K562 (cell line): ENCODE results near the gene ALG8. TPM values are rescaled to one million over a fixed set of nuclear protein-coding genes. Genes with fewer than 3 reads are reported as not detected.
A peak's percentile ranks its signal among the peaks of the same experiment; 100 is the strongest.

Experiments
- ATAC-seq: fragments of 200-7000 bp; cut with Tn5 transposase; 3 replicates; pipeline ENCODE4 v1.9.1; 2020; ENCODE audit warnings: moderate library complexity
- BruUV-seq: library from RNA; stranded (reverse); fragments of 400-500 nt; replicated peaks from 2 replicates; lab custom pipeline; 2021; lab: Mats Ljungman, UMichigan
- CTCF ChIA-PET: fragments of 300-600 bp; formaldehyde crosslinking; extraction: SDS; loops from one replicate; lab custom pipeline; 2021; ENCODE audit warnings: low intra/inter-chr PET ratio; lab: Yijun Ruan, JAX
- POLR2A ChIA-PET: fragments of 300-600, 350-650 bp; sonication (Branson Sonifier 250); formaldehyde crosslinking; extraction: SDS; loops from one replicate; lab custom pipeline; 2021; ENCODE audit warnings: antibody characterized with exemption, inconsistent platforms; lab: Yijun Ruan, JAX
- DNase-seq, 4 experiments: peaks; one replicate each; pipeline versions ENCODE4 v3.0.0 to v3.0.0-alpha.2; 2011 to 2018; ENCODE audit warnings: low spot score in 3 of 4, mixed read lengths in 3 of 4; ENCODE audit errors: extremely low read depth in 1 of 4
- FAIRE-seq: peaks from 2 replicates; lab custom pipeline; 2011; peaks lifted over from hg19 to GRCh38; lab: Jason Lieb, UNC
- H2AFZ ChIP-seq: 2 replicates; pipeline ENCODE4 v1.6.0; 2011; ENCODE audit warnings: low read depth, low read length, control low read depth, inconsistent platforms
- H3K27ac ChIP-seq: fragments of 200-600 bp; 3 replicates; pipeline ENCODE4 v1.8.0; 2011; ENCODE audit warnings: low read depth, mild to moderate bottlenecking, control low read depth, inconsistent platforms, low read length, moderate library complexity, mixed read lengths; ENCODE audit errors: extremely low read depth
- H3K27me3 ChIP-seq, 2 experiments: fragments of 300-600 bp in 1 of 2; 2 replicates in 1 of 2; 3 replicates in 1 of 2; pipeline versions ENCODE4 v1.6.0 to v1.8.0; 2011; ENCODE audit warnings: inconsistent platforms in 2 of 2, low read length in 2 of 2, mild to moderate bottlenecking in 1 of 2, mixed read lengths in 1 of 2, moderate library complexity in 1 of 2; ENCODE audit not compliant: control insufficient read depth in 2 of 2, insufficient read depth in 2 of 2
- H3K36me3 ChIP-seq: fragments of 300-600 bp; 3 replicates; pipeline ENCODE4 v1.8.0; 2011; ENCODE audit warnings: mild to moderate bottlenecking, low read length, inconsistent platforms; ENCODE audit not compliant: control insufficient read depth, insufficient read depth
- H3K4me1 ChIP-seq, 2 experiments: fragments of 200-600 bp in 1 of 2; replicated peaks in 1 of 2; 2 replicates in 1 of 2; 3 replicates in 1 of 2; pipeline versions ENCODE4 v1.5.1 to v1.8.0; 2011; ENCODE audit warnings: inconsistent platforms in 2 of 2, low read length in 2 of 2, mild to moderate bottlenecking in 1 of 2, mixed read lengths in 1 of 2, moderate library complexity in 1 of 2; ENCODE audit not compliant: control insufficient read depth in 2 of 2, insufficient read depth in 2 of 2
- H3K4me2 ChIP-seq: 2 replicates; pipeline ENCODE4 v1.6.1; 2011; ENCODE audit warnings: low read length, control low read depth, inconsistent platforms, mixed read lengths; ENCODE audit not compliant: insufficient read depth
- H3K4me3 ChIP-seq: fragments of 200-600 bp; sonication (generic), shearing (Covaris generic); 2 replicates; pipeline ENCODE4 v1.5.1; 2016; ENCODE audit warnings: control low read depth, inconsistent platforms
- H3K79me2 ChIP-seq: fragments of 200-600 bp; 3 replicates; pipeline ENCODE4 v1.8.0; 2011; ENCODE audit warnings: low read length, inconsistent platforms; ENCODE audit not compliant: control insufficient read depth, insufficient read depth
- H3K9ac ChIP-seq, 2 experiments: 2 replicates each; pipeline versions ENCODE4 v1.6.0 to v1.6.1; 2011; ENCODE audit warnings: low read depth in 2 of 2, low read length in 2 of 2, control low read depth in 1 of 2, inconsistent platforms in 1 of 2, mild to moderate bottlenecking in 1 of 2, mixed read lengths in 1 of 2; ENCODE audit not compliant: insufficient read depth in 1 of 2
- H3K9me1 ChIP-seq: one replicate; pipeline ENCODE4 v1.6.0; 2011; ENCODE audit warnings: inconsistent platforms, mild to moderate bottlenecking, low read length, moderate library complexity; ENCODE audit not compliant: control insufficient read depth, insufficient read depth
- H3K9me3 ChIP-seq: replicated peaks from 2 replicates; pipeline ENCODE4 v1.5.1; 2011; ENCODE audit warnings: low read depth, low read length, inconsistent platforms; ENCODE audit not compliant: control insufficient read depth, insufficient read depth
- H4K20me1 ChIP-seq: replicated peaks from 2 replicates; pipeline ENCODE4 v1.6.1; 2011; ENCODE audit warnings: low read length, inconsistent platforms, mixed read lengths; ENCODE audit not compliant: control insufficient read depth, insufficient read depth
- ARID2 ChIP-seq: fragments of 450-650 bp; IDR thresholded peaks from 2 replicates; pipeline ENCODE4 v1.6.1; 2017; ENCODE audit warnings: antibody characterized with exemption, mild to moderate bottlenecking
- ATF7 ChIP-seq: fragments of 450-650 bp; IDR thresholded peaks from 2 replicates; pipeline ENCODE4 v1.7.1; 2014; ENCODE audit warnings: mild to moderate bottlenecking, moderate library complexity
- ESRRA ChIP-seq: fragments of 450-650 bp; IDR thresholded peaks from 2 replicates; pipeline ENCODE4 v1.6.1; 2014; ENCODE audit warnings: low read depth, mild to moderate bottlenecking, moderate library complexity, borderline replicate concordance
- SPI1 ChIP-seq: IDR thresholded peaks from 2 replicates; pipeline ENCODE4 v1.6.1; 2011; ENCODE audit warnings: low read depth, low read length, control low read depth, borderline replicate concordance
- ZNF444 ChIP-seq: fragments of 250-450 bp; sonication (Bioruptor Pico); IDR thresholded peaks from 2 replicates; pipeline ENCODE4 v1.4.0; 2020; ENCODE audit warnings: mild to moderate bottlenecking, moderate library complexity
- WGBS: fragments of 100-300 bp; shearing (Covaris generic); methylation state at CpG from one replicate; pipeline ENCODE4 v1.1.6; 2016; ENCODE audit warnings: low coverage, mixed read lengths; ENCODE audit not compliant: insufficient coverage; ENCODE audit errors: missing lambda C conversion rate; 5-methylcytosine and 5-hydroxymethylcytosine counted together
- in situ Hi-C: fragments of 300-500 bp; cut with MboI; formaldehyde crosslinking; loops from 4 replicates; pipeline ENCODE4 v1.15.0; 2018; ENCODE audit warnings: inconsistent platforms, mixed read lengths
- intact Hi-C: fragments of 100-400 bp; cut with micrococcal nuclease; formaldehyde crosslinking; loops from 2 replicates; pipeline ENCODE4 v1.14.2; 2022
- polyA plus RNA-seq, 8 experiments: library from polyadenylated mRNA; depleted of rRNA in 4 of 8; stranded (reverse) in 5 of 8; unstranded in 3 of 8; fragments of >200 nt; fragmentation: Nextera tagmentation in 2 of 8; fragmentation: Illumina TruSeq in 1 of 8; extraction: Ambion mirVana in 2 of 8; extraction: Trizol in 1 of 8; gene quantifications; 2 replicates each; pipeline versions ENCODE4 v1.2.1 to v1.2.3, GENCODE V29; 2011 to 2014; ENCODE audit warnings: inconsistent platforms in 1 of 8, missing spikeins in 1 of 8
- total RNA-seq, 7 experiments: library from RNA; depleted of rRNA in 6 of 7; stranded (reverse); fragments of >200 nt in 6 of 7; fragmentation: Illumina TruSeq in 2 of 7; extraction: Trizol in 2 of 7; gene quantifications; 2 replicates each; pipeline versions ENCODE4 v1.2.1 to v1.2.3, GENCODE V29; 2011 to 2021; ENCODE audit warnings: low replicate concordance in 1 of 7
- TF ChIP-seq, protein P1 (sequence below): fragments of 450-650 bp; IDR thresholded peaks from 2 replicates; pipeline ENCODE4 v1.6.1; 2014; ENCODE audit warnings: low read depth, mild to moderate bottlenecking, moderate library complexity, borderline replicate concordance
- TF ChIP-seq, protein P2 (sequence below), 2 experiments: fragments of 150-350 bp in 1 of 2; IDR thresholded peaks; 2 replicates each; pipeline ENCODE4 v1.6.1; 2012 to 2016; ENCODE audit warnings: low read depth in 2 of 2, low read length in 2 of 2, mild to moderate bottlenecking in 1 of 2, moderate library complexity in 1 of 2

ALG8 gene
- total and polyA plus RNA-seq, 9 of the 15 experiments (the other 6 are each of a cell fraction or from before 2014, with no cell fraction given): 59.3 to 189 (median 106) TPM

- no peaks in the 10 kb centered on the region for H4K20me1 ChIP-seq
- no peak for ATAC-seq
- FAIRE-seq: no peak
- no peak overlapping the region; the same call in 1 of the 2 replicates for H3K4me2 ChIP-seq
- no peaks in the 10 kb centered on the region for H3K9me3 ChIP-seq
- H3K36me3 ChIP-seq: no peaks in the 10 kb centered on the region
- no peak overlapping the region for H3K27ac ChIP-seq
- in situ Hi-C loops (no loop called here), intact Hi-C loops (no loop called here)
- DNase-seq: peak in 1 of 4 experiments; percentile 39
- ChIA-PET POLR2A (interaction anchor here (0.6 kb wide), 2 partner anchors 44 to 490 kb away, joined by 3 to 4 read pairs; no protein-coding TSS in a partner anchor), CTCF (no interaction called here)
- peaks cover 16 to 20% of the 10 kb centered on the region in 2 experiments for H3K4me1 ChIP-seq
- 12% methylated on average over 3 of the region's 3 CpGs for WGBS
- no TSS peak for BruUV-seq
- H3K79me2 ChIP-seq: no peaks in the 10 kb centered on the region
- H3K4me3 ChIP-seq: no peak overlapping the region
- no peaks in the 10 kb centered on the region for H3K27me3 ChIP-seq
- no peaks in the 10 kb centered on the region for H3K9me1 ChIP-seq
- peak overlapping the region; percentile 10 to 53; a peak in 2 of 4 replicates for H3K9ac ChIP-seq
- H2AFZ ChIP-seq: peak overlapping the region; percentile 65
- TF ChIP-seq ARID2 (no peak), ATF7 (no peak), SPI1 (0 out of 2 replicates have a peak, but pooled peaks have one; percentile 2), ZNF444 (CRISPR knock-in tag) (no peak), ESRRA (no peak)
- TF ChIP-seq, protein P1, sequence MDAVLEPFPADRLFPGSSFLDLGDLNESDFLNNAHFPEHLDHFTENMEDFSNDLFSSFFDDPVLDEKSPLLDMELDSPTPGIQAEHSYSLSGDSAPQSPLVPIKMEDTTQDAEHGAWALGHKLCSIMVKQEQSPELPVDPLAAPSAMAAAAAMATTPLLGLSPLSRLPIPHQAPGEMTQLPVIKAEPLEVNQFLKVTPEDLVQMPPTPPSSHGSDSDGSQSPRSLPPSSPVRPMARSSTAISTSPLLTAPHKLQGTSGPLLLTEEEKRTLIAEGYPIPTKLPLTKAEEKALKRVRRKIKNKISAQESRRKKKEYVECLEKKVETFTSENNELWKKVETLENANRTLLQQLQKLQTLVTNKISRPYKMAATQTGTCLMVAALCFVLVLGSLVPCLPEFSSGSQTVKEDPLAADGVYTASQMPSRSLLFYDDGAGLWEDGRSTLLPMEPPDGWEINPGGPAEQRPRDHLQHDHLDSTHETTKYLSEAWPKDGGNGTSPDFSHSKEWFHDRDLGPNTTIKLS: 0 out of 2 replicates have a peak, but pooled peaks have one; percentile 33
- TF ChIP-seq, protein P2, sequence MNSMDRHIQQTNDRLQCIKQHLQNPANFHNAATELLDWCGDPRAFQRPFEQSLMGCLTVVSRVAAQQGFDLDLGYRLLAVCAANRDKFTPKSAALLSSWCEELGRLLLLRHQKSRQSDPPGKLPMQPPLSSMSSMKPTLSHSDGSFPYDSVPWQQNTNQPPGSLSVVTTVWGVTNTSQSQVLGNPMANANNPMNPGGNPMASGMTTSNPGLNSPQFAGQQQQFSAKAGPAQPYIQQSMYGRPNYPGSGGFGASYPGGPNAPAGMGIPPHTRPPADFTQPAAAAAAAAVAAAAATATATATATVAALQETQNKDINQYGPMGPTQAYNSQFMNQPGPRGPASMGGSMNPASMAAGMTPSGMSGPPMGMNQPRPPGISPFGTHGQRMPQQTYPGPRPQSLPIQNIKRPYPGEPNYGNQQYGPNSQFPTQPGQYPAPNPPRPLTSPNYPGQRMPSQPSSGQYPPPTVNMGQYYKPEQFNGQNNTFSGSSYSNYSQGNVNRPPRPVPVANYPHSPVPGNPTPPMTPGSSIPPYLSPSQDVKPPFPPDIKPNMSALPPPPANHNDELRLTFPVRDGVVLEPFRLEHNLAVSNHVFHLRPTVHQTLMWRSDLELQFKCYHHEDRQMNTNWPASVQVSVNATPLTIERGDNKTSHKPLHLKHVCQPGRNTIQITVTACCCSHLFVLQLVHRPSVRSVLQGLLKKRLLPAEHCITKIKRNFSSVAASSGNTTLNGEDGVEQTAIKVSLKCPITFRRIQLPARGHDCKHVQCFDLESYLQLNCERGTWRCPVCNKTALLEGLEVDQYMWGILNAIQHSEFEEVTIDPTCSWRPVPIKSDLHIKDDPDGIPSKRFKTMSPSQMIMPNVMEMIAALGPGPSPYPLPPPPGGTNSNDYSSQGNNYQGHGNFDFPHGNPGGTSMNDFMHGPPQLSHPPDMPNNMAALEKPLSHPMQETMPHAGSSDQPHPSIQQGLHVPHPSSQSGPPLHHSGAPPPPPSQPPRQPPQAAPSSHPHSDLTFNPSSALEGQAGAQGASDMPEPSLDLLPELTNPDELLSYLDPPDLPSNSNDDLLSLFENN (IDR thresholded peaks at IDR 0.05; ENCODE audit: low read depth in 2 of 2, low read length in 2 of 2): no peak
Observed at GRCh38 chr11:78056093-78056492, 83.3 kb downstream of the ALG8 start.
